H1 (cell line): ENCODE results near the gene ITGB2. TPM values are rescaled to one million over a fixed set of nuclear protein-coding genes. Genes with fewer than 3 reads are reported as not detected.

ENCODE experiments used
- CTCF ChIA-PET: fragments of 300-600 bp; sonication (Branson Sonifier 250); formaldehyde crosslinking; loops from one replicate; lab custom pipeline; 2021; ENCODE audit not compliant: partially characterized antibody; lab: Charles Lee
- POLR2A ChIA-PET: fragments of 300-600 bp; sonication (Branson Sonifier 250); formaldehyde crosslinking; loops from one replicate; lab custom pipeline; 2021; ENCODE audit warnings: inconsistent platforms; ENCODE audit not compliant: partially characterized antibody; lab: Charles Lee
- DNase-seq, 2 experiments: peaks; one replicate each; pipeline versions ENCODE4 v3.0.0 to v3.0.0-alpha.2; 2010 to 2022; ENCODE audit warnings: low spot score in 2 of 2, low read depth in 1 of 2, mixed read lengths in 1 of 2
- FAIRE-seq: peaks from 2 replicates; lab custom pipeline; 2011; peaks lifted over from hg19 to GRCh38; lab: Jason Lieb, UNC
- H2AFZ ChIP-seq: 2 replicates; pipeline ENCODE4 v1.8.1; 2012; ENCODE audit warnings: low read length, inconsistent platforms
- H2AK5ac ChIP-seq: 2 replicates; pipeline ENCODE4 v1.6.1; 2013; ENCODE audit warnings: low read depth, low read length
- H2BK120ac ChIP-seq: replicated peaks from 2 replicates; pipeline ENCODE3; 2013; ENCODE audit warnings: low read depth, low read length, inconsistent platforms
- H2BK12ac ChIP-seq: 2 replicates; pipeline ENCODE4 v1.6.1; 2013; ENCODE audit warnings: low read depth, low read length
- H2BK15ac ChIP-seq: 2 replicates; pipeline ENCODE4 v1.6.1; 2013; ENCODE audit warnings: low read length
- H2BK20ac ChIP-seq: 2 replicates; pipeline ENCODE4 v1.6.1; 2013; ENCODE audit warnings: low read length
- H2BK5ac ChIP-seq: 2 replicates; pipeline ENCODE4 v1.6.1; 2013; ENCODE audit warnings: low read depth, low read length
- H3K14ac ChIP-seq: 2 replicates; pipeline ENCODE4 v1.6.1; 2013; ENCODE audit warnings: inconsistent platforms; ENCODE audit not compliant: insufficient read length
- H3K18ac ChIP-seq: 2 replicates; pipeline ENCODE4 v1.6.1; 2013; ENCODE audit warnings: low read length; ENCODE audit errors: extremely low read depth
- H3K23ac ChIP-seq: 2 replicates; pipeline ENCODE4 v1.6.1; 2013; ENCODE audit warnings: inconsistent platforms; ENCODE audit not compliant: insufficient read length
- H3K23me2 ChIP-seq: 2 replicates; pipeline ENCODE4 v1.6.1; 2013; ENCODE audit warnings: low read depth, low read length
- H3K27ac ChIP-seq: 2 replicates; pipeline ENCODE4 v1.6.1; 2011; ENCODE audit warnings: low read depth, low read length, inconsistent platforms
- H3K27me3 ChIP-seq, 4 experiments: replicated peaks in 1 of 4; 1 replicate in 1 of 4; 2 replicates in 3 of 4; pipeline versions ENCODE4 v1.6.1 to v1.8.1; 2011 to 2013; ENCODE audit warnings: low read length in 3 of 4, mild to moderate bottlenecking in 3 of 4, inconsistent platforms in 2 of 4, mixed read lengths in 2 of 4, moderate library complexity in 1 of 4; ENCODE audit not compliant: control insufficient read depth in 3 of 4, insufficient read depth in 3 of 4; ENCODE audit errors: extremely low read depth in 1 of 4
- H3K36me3 ChIP-seq, 4 experiments: 2 replicates each; pipeline versions ENCODE4 v1.6.1 to v1.8.1; 2011 to 2013; ENCODE audit warnings: mild to moderate bottlenecking in 4 of 4, low read length in 3 of 4, moderate library complexity in 2 of 4, control low read depth in 1 of 4, inconsistent platforms in 1 of 4; ENCODE audit not compliant: insufficient read depth in 4 of 4, control insufficient read depth in 2 of 4
- H3K4ac ChIP-seq: replicated peaks from 2 replicates; pipeline ENCODE3; 2013; ENCODE audit warnings: low read length, low read depth, mixed read lengths, inconsistent platforms; ENCODE audit not compliant: insufficient read length
- H3K4me1 ChIP-seq, 4 experiments: replicated peaks in 1 of 4; 1 replicate in 1 of 4; 2 replicates in 3 of 4; pipeline versions ENCODE4 v1.6.1 to v1.8.1; 2011 to 2013; ENCODE audit warnings: low read length in 3 of 4, inconsistent platforms in 2 of 4, mixed read lengths in 1 of 4; ENCODE audit not compliant: insufficient read depth in 4 of 4, control insufficient read depth in 3 of 4
- H3K4me2 ChIP-seq, 2 experiments: 2 replicates each; pipeline versions ENCODE4 v1.6.1 to v1.8.1; 2011 to 2013; ENCODE audit warnings: low read depth in 2 of 2, low read length in 2 of 2, control low read depth in 1 of 2, inconsistent platforms in 1 of 2, mild to moderate bottlenecking in 1 of 2; ENCODE audit not compliant: insufficient read depth in 1 of 2
- H3K4me3 ChIP-seq, 4 experiments: fragments of 200-600, 300-600 bp in 1 of 4; sonication (generic), shearing (Covaris generic), sonication (Bioruptor Twin) in 1 of 4; 2 replicates each; pipeline versions ENCODE4 v1.5.1 to v1.8.1; 2011 to 2016; ENCODE audit warnings: low read length in 4 of 4, low read depth in 3 of 4, control low read depth in 2 of 4, inconsistent platforms in 2 of 4, mild to moderate bottlenecking in 2 of 4, mixed read lengths in 1 of 4, moderate library complexity in 1 of 4; ENCODE audit not compliant: insufficient read depth in 2 of 4; ENCODE audit errors: extremely low read depth in 1 of 4
- H3K56ac ChIP-seq: replicated peaks from 2 replicates; pipeline ENCODE3; 2013; ENCODE audit warnings: low read depth, mild to moderate bottlenecking, mixed read lengths, low read length, inconsistent platforms; ENCODE audit not compliant: insufficient read length
- H3K79me1 ChIP-seq: 2 replicates; pipeline ENCODE4 v1.6.1; 2013; ENCODE audit warnings: low read depth, low read length, control low read depth
- H3K79me2 ChIP-seq, 2 experiments: 2 replicates each; pipeline versions ENCODE4 v1.6.1 to v1.8.1; 2012 to 2013; ENCODE audit warnings: low read length in 2 of 2, mild to moderate bottlenecking in 2 of 2, inconsistent platforms in 1 of 2; ENCODE audit not compliant: insufficient read depth in 2 of 2, control insufficient read depth in 1 of 2
- H3K9ac ChIP-seq, 4 experiments: replicated peaks in 1 of 4; 1 replicate in 1 of 4; 2 replicates in 3 of 4; pipeline versions ENCODE4 v1.6.1 to v1.8.1; 2011 to 2013; ENCODE audit warnings: low read depth in 3 of 4, low read length in 3 of 4, control low read depth in 2 of 4, mild to moderate bottlenecking in 2 of 4, moderate library complexity in 2 of 4, inconsistent platforms in 1 of 4; ENCODE audit errors: extremely low read depth in 1 of 4
- H3K9me3 ChIP-seq, 2 experiments: 2 replicates each; pipeline versions ENCODE4 v1.6.1 to v1.8.1; 2012 to 2013; ENCODE audit warnings: mild to moderate bottlenecking in 2 of 2, moderate library complexity in 2 of 2, control low read depth in 1 of 2, inconsistent platforms in 1 of 2, low read depth in 1 of 2, low read length in 1 of 2, mixed read lengths in 1 of 2; ENCODE audit not compliant: insufficient read depth in 2 of 2
- H4K20me1 ChIP-seq, 2 experiments: replicated peaks in 1 of 2; 2 replicates each; pipeline versions ENCODE3 to v1.8.1; 2011 to 2013; ENCODE audit warnings: inconsistent platforms in 2 of 2, low read length in 2 of 2, mild to moderate bottlenecking in 1 of 2; ENCODE audit not compliant: insufficient read depth in 2 of 2, control insufficient read depth in 1 of 2
- H4K5ac ChIP-seq: 2 replicates; pipeline ENCODE4 v1.6.1; 2013; ENCODE audit warnings: low read length, low read depth, mixed read lengths, inconsistent platforms; ENCODE audit not compliant: insufficient read length
- H4K8ac ChIP-seq: 2 replicates; pipeline ENCODE4 v1.8.0; 2013; ENCODE audit warnings: mild to moderate bottlenecking, moderate library complexity, low read length, inconsistent platforms; ENCODE audit not compliant: insufficient read depth; ENCODE audit errors: extremely low read depth
- H4K91ac ChIP-seq: replicated peaks from 2 replicates; pipeline ENCODE3; 2013; ENCODE audit warnings: low read length, mixed read lengths, inconsistent platforms; ENCODE audit not compliant: insufficient read length
- CHD2 ChIP-seq: IDR thresholded peaks from 2 replicates; pipeline ENCODE4 v1.6.1; 2012; ENCODE audit warnings: low read length, improper control_type of control experiment
- CTBP2 ChIP-seq: IDR thresholded peaks from 2 replicates; pipeline ENCODE4 v1.7.0; 2011; ENCODE audit warnings: borderline replicate concordance, mild to moderate bottlenecking, moderate library complexity, mixed read lengths, low read length; ENCODE audit not compliant: insufficient read depth, insufficient read length
- HDAC2 ChIP-seq, 2 experiments: fragments of 300-600 bp in 1 of 2; sonication (generic) in 1 of 2; IDR thresholded peaks; 2 replicates each; pipeline ENCODE4 v1.6.1; 2011 to 2012; ENCODE audit warnings: low read depth in 2 of 2, low read length in 2 of 2, mild to moderate bottlenecking in 2 of 2, moderate library complexity in 2 of 2, borderline replicate concordance in 1 of 2, inconsistent platforms in 1 of 2
- JUN ChIP-seq: IDR thresholded peaks from 2 replicates; pipeline ENCODE4 v1.6.1; 2011; ENCODE audit warnings: low read depth, mild to moderate bottlenecking, improper control_type of control experiment, low read length
- POLR2A ChIP-seq, 2 experiments: IDR thresholded peaks; 1 replicate in 1 of 2; 2 replicates in 1 of 2; pipeline ENCODE4 v1.6.1; 2011; ENCODE audit warnings: low read depth in 2 of 2, low read length in 2 of 2, mild to moderate bottlenecking in 2 of 2; ENCODE audit errors: control extremely low read depth in 1 of 2
- POLR2AphosphoS5 ChIP-seq: IDR thresholded peaks from 2 replicates; pipeline ENCODE4 v1.6.1; 2011; ENCODE audit warnings: low read depth, low read length
- SRF ChIP-seq: IDR thresholded peaks from 2 replicates; pipeline ENCODE4 v1.6.1; 2011; ENCODE audit warnings: mild to moderate bottlenecking, low read depth, low read length, moderate library complexity
- TBP ChIP-seq: IDR thresholded peaks from 2 replicates; pipeline ENCODE4 v1.6.1; 2011; ENCODE audit warnings: low read depth, low read length, improper control_type of control experiment
- USF2 ChIP-seq: IDR thresholded peaks from 2 replicates; pipeline ENCODE4 v1.6.1; 2011; ENCODE audit warnings: low read length, improper control_type of control experiment
- ZNF274 ChIP-seq: IDR thresholded peaks from 2 replicates; pipeline ENCODE4 v1.7.0; 2012; ENCODE audit warnings: low read length, borderline replicate concordance; ENCODE audit errors: extremely low read depth
- WGBS, 2 experiments: shearing (Covaris generic) in 1 of 2; methylation state at CpG; one replicate each; pipeline versions ENCODE4 v1.1.6 to v1.1.7; 2013 to 2015; ENCODE audit warnings: low lambda C conversion rate in 2 of 2, mixed read lengths in 2 of 2, inconsistent platforms in 1 of 2, low coverage in 1 of 2, missing lambda C conversion rate in 1 of 2; ENCODE audit not compliant: insufficient replicate concordance in 2 of 2, insufficient coverage in 1 of 2, insufficient read length in 1 of 2; ENCODE audit errors: extremely low coverage in 1 of 2, missing lambda C conversion rate in 1 of 2; 5-methylcytosine and 5-hydroxymethylcytosine counted together
- polyA plus RNA-seq, 7 experiments: library from polyadenylated mRNA; depleted of rRNA in 3 of 7; stranded (reverse) in 5 of 7; unstranded in 2 of 7; fragments of >200 nt in 5 of 7; fragments of 200-250 nt in 2 of 7; gene quantifications; 1 replicate in 5 of 7; 2 replicates in 1 of 7; 4 replicates in 1 of 7; pipeline versions ENCODE4 v1.2.1 to v1.2.3, GENCODE V29; 2011 to 2013; ENCODE audit warnings: missing spikeins in 2 of 7, mixed read lengths in 2 of 7
- total RNA-seq: library from RNA; stranded (reverse); fragmentation: NEBNext Ultra II Directional; extraction: Animal tissue kit (Norgen Biotek cat#: 25700); gene quantifications from 2 replicates; pipeline ENCODE4 v1.2.1, GENCODE V29; 2021

Gene ITGB2
- total and polyA plus RNA-seq, 2 of the 8 experiments (the other 6 are each of a cell fraction or from before 2014, with no cell fraction given) = 0.24 to 0.63 TPM

GRCh38 chr21:44933199-44933917 lies 12.7 kb upstream of the ITGB2 start:
- H3K4me1 ChIP-seq = peaks cover 0 to 19% (median 11%) of the 10 kb centered on the region in 4 experiments; a peak in 5 of 7 replicates
- no peak overlapping the region for H2BK15ac ChIP-seq
- peaks cover 0 to 4% (median 0%) of the 10 kb centered on the region in 4 experiments; a peak in 1 of 8 replicates for H3K36me3 ChIP-seq
- H4K91ac ChIP-seq = no peak overlapping the region
- H3K4me2 ChIP-seq = peak overlapping the region; percentile 77 to 86; a peak in 2 of 4 replicates
- peaks cover 7% of the 10 kb centered on the region; the same call in 1 of the 2 replicates for H3K23me2 ChIP-seq
- H3K79me1 ChIP-seq = no peaks in the 10 kb centered on the region
- no peak overlapping the region for H2BK120ac ChIP-seq
- H4K8ac ChIP-seq = no peak overlapping the region
- no peak for DNase-seq
- H2BK20ac ChIP-seq = no peak overlapping the region
- no peak overlapping the region for H4K5ac ChIP-seq
- H2BK12ac ChIP-seq = no peak overlapping the region
- H3K27ac ChIP-seq = no peak overlapping the region
- peak overlapping the region in 1 of 4 experiments; percentile 58; a peak in 2 of 8 replicates for H3K4me3 ChIP-seq
- no peak overlapping the region for H3K56ac ChIP-seq
- H3K4ac ChIP-seq = no peak overlapping the region
- no peak overlapping the region for H3K23ac ChIP-seq
- WGBS, 2 experiments = 88% methylated on average over 21 of the region's 25 CpGs; no CpG with 5 or more reads in 1 of the 2 experiments
- no peak for TF ChIP-seq USF2
- TF ChIP-seq CHD2 = no peak
- no peak for TF ChIP-seq POLR2A (IDR thresholded peaks at IDR 0.05; ENCODE audit: control extremely low read depth in 1 of 2, low read depth in 2 of 2, low read length in 2 of 2)
- no peak for TF ChIP-seq POLR2AphosphoS5
- no peak for TF ChIP-seq TBP
- no peak for TF ChIP-seq CTBP2
- TF ChIP-seq HDAC2 (IDR thresholded peaks at IDR 0.05; ENCODE audit: borderline replicate concordance in 1 of 2, low read depth in 2 of 2, low read length in 2 of 2) = no peak
- no peak for TF ChIP-seq SRF
- TF ChIP-seq ZNF274 = no peak
- no peak for TF ChIP-seq JUN
- TF ChIP-seq, all 59 proteins: peak for 0
- ChIA-PET POLR2A (no interaction called here), CTCF (interaction anchor here (1.0 to 3.4 kb wide), 6 partner anchors 14 to 195 kb away, joined by 3 to 11 read pairs (median 6); no protein-coding TSS in a partner anchor)
- no peak overlapping the region for H3K14ac ChIP-seq
- no peaks in the 10 kb centered on the region for H3K79me2 ChIP-seq
- H3K9me3 ChIP-seq = no peaks in the 10 kb centered on the region
- no peak for FAIRE-seq
- no peak overlapping the region for H2AFZ ChIP-seq
- H3K27me3 ChIP-seq = peaks cover 25 to 65% (median 56%) of the 10 kb centered on the region in 4 experiments
- no peak overlapping the region for H3K18ac ChIP-seq
- H4K20me1 ChIP-seq = peaks cover 0 to 3% of the 10 kb centered on the region in 2 experiments
- no peak overlapping the region for H2BK5ac ChIP-seq
- H3K9ac ChIP-seq = no peak overlapping the region
- no peak overlapping the region for H2AK5ac ChIP-seq
